ENCODE results near the gene IL1B.

Gene IL1B

DNA sequence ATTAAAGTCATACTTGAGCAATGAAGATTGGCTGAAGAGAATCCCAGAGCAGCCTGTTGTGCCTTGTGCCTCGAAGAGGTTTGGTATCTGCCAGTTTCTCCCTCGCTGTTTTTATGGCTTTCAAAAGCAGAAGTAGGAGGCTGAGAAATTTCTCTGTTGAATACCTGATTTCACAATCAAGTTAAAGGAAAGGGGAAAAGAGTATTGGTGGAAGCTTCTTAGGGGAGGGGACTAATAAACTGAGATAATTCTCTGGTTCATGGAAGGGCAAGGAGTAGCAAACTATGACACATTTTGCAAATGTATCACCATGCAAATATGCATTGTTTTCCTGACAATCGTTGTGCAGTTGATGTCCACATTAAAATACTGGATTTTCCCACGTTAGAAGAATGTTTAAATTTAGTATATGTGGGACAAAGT lies at the start of gene IL1B:
IL1B (minus strand) TSS at position 85 of the 423 bp plus-strand sequence. CDS start 550 bp downstream, outside the sequence.
- H3K36me3 ChIP-seq (ENCODE audit: control insufficient read depth, insufficient read depth, low read length): no peaks in the 10 kb centered on the region
- TF ChIP-seq, protein P1, sequence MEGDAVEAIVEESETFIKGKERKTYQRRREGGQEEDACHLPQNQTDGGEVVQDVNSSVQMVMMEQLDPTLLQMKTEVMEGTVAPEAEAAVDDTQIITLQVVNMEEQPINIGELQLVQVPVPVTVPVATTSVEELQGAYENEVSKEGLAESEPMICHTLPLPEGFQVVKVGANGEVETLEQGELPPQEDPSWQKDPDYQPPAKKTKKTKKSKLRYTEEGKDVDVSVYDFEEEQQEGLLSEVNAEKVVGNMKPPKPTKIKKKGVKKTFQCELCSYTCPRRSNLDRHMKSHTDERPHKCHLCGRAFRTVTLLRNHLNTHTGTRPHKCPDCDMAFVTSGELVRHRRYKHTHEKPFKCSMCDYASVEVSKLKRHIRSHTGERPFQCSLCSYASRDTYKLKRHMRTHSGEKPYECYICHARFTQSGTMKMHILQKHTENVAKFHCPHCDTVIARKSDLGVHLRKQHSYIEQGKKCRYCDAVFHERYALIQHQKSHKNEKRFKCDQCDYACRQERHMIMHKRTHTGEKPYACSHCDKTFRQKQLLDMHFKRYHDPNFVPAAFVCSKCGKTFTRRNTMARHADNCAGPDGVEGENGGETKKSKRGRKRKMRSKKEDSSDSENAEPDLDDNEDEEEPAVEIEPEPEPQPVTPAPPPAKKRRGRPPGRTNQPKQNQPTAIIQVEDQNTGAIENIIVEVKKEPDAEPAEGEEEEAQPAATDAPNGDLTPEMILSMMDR (IDR thresholded peaks at IDR 0.05; ENCODE audit: insufficient read depth, low read length, poor library complexity, severe bottlenecking): no peak
- no peak for DNase-seq (ENCODE audit: extremely low read depth, insufficient read length)
- no peaks in the 10 kb centered on the region for H3K27me3 ChIP-seq (replicated peaks; ENCODE audit: control insufficient read depth, insufficient read depth, low read length)
- H3K4me3 ChIP-seq (replicated peaks; ENCODE audit: low read depth, low read length): no peak within 1 kb of the TSS; the same call in 1 of the 2 replicates

DNA sequence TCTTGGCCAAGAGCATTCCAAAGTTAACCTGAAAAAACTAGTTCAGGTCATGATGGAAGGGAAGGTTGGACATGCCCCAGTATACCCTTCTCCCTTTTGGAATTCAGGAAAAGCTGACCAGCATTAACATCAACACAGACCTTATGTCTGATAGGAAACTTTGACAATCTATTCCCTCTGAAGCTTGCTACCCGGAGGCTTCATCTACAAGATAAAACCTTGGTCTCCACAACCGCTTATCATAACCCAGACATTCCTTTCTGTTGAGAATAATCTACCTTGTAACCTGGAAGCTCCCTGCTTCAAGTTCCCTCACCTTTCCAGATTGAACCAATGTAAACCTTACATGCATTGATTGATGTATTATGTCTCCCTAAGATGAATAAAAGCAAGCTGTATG lies 49.7 kb upstream of the IL1B start:
- DNase-seq (ENCODE audit: extremely low read depth, insufficient read length): no peak
- TF ChIP-seq, protein P1 (IDR thresholded peaks at IDR 0.05; ENCODE audit: insufficient read depth, low read length, poor library complexity, severe bottlenecking): no peak
- H3K36me3 ChIP-seq (ENCODE audit: control insufficient read depth, insufficient read depth, low read length): no peaks in the 10 kb centered on the region
- no peak overlapping the region for H3K4me3 ChIP-seq (replicated peaks; ENCODE audit: low read depth, low read length)
- no peaks in the 10 kb centered on the region for H3K27me3 ChIP-seq (replicated peaks; ENCODE audit: control insufficient read depth, insufficient read depth, low read length)

DNA sequence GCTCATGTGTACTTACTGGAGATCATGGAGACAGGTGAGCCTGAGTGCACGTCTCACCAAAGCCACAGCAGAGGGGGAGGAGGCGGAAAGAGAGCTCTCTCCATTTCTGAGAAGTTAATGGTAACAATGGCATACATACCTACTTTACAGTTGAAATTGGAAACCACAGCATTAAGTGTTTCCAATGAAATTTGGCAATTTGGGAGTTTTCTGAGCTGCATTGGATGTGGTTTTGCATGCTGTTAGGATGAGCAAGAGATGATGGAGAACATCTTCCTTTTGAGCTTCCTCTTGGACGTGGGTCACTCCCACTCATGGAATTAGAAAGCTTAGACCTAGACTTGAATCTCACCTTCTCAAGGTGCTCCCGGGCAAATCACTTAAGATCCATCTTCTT lies 48.9 kb upstream of the IL1B start:
- H3K27me3 ChIP-seq (replicated peaks; ENCODE audit: control insufficient read depth, insufficient read depth, low read length): no peaks in the 10 kb centered on the region
- DNase-seq (ENCODE audit: extremely low read depth, insufficient read length): no peak
- H3K36me3 ChIP-seq (ENCODE audit: control insufficient read depth, insufficient read depth, low read length): no peaks in the 10 kb centered on the region
- no peak overlapping the region for H3K4me3 ChIP-seq (replicated peaks; ENCODE audit: low read depth, low read length)
- TF ChIP-seq, protein P1 (IDR thresholded peaks at IDR 0.05; ENCODE audit: insufficient read depth, low read length, poor library complexity, severe bottlenecking): no peak

DNA sequence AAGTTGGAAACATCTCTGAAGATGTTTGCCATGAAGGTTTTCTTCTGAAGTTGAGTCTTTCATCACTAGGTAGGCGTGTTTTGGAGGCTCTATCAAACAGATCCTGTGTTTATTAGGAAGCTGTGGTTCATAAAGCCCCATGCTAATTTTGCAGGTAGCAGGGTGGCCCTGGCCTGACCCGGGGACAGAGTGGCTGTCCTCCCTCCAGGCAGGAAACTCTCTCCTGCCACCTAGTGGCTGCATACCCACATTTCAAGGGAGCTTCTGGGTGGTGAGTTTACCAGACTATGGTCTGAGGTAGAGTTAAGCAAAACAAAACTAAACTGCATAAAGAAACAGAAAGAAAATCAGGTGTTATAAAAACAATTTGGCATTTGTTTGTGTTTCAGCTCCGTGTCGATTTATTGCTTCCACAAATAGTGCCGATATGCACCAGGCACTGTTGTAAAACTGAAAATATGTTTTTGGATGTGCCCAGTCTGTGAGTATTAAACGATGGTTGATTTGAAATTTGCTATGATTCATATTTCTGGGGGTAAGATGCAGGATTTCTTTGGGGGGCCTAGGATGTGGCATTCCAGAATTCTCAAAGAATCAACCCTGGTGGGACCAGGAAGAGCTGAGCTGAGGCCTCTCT lies 48.4 kb upstream of the IL1B start:
- Histone ChIP-seq H3K27me3 (replicated peaks; ENCODE audit: control insufficient read depth, insufficient read depth, low read length) (no peaks in the 10 kb centered on the region), H3K36me3 (ENCODE audit: control insufficient read depth, insufficient read depth, low read length) (no peaks in the 10 kb centered on the region), H3K4me3 (replicated peaks; ENCODE audit: low read depth, low read length) (no peak overlapping the region)
- TF ChIP-seq, protein P1 (IDR thresholded peaks at IDR 0.05; ENCODE audit: insufficient read depth, low read length, poor library complexity, severe bottlenecking): peak; percentile 90
- peak; percentile 41 for DNase-seq (ENCODE audit: extremely low read depth, insufficient read length)

DNA sequence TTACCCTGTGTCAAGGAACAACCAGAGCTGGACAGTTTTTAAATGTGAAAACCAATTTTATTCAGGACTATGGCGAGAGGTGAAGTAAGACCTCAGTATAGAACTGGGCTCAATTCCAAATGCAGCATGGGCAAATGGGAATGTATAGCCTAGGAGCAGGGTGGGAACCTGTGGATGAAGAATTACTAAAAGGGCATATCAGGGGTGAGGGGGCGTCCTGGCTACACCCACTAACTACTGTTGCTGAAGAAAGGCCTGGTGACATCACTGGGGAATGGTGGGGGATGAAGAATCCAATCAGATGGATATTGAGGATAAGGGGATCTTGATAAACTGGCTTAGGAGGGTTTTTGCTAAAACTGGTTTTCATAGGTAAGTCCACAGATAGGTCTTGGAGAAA lies 47.1 kb upstream of the IL1B start:
- DNase-seq (ENCODE audit: extremely low read depth, insufficient read length): no peak
- Histone ChIP-seq H3K27me3 (replicated peaks; ENCODE audit: control insufficient read depth, insufficient read depth, low read length) (no peaks in the 10 kb centered on the region), H3K36me3 (ENCODE audit: control insufficient read depth, insufficient read depth, low read length) (no peaks in the 10 kb centered on the region), H3K4me3 (replicated peaks; ENCODE audit: low read depth, low read length) (no peak overlapping the region)
- TF ChIP-seq, protein P1 (IDR thresholded peaks at IDR 0.05; ENCODE audit: insufficient read depth, low read length, poor library complexity, severe bottlenecking): no peak

All from GM06990 (cell line).